ENCODE results near the gene CCDC69.
A peak's percentile ranks its signal among the peaks of the same experiment; 100 is the strongest.
"Not testable (repeated sequence)": the region's sequence is repeated elsewhere in the genome, so short reads cannot be mapped to it uniquely, and the experiment has no call there.

Gene CCDC69

GRCh38 chr5:151244206-151244605, 20.3 kb upstream of the CCDC69 start:
- no peak for DNase-seq

GRCh38 chr5:151243564-151243963, 19.7 kb upstream of the CCDC69 start:
- no peak for DNase-seq

GRCh38 chr5:151243127-151243526, 19.2 kb upstream of the CCDC69 start:
- no peak for DNase-seq

GRCh38 chr5:151240924-151241635, 17.2 kb upstream of the CCDC69 start:
- DNase-seq, result no peak

- not testable (repeated sequence) for DNase-seq
Observed at GRCh38 chr5:151240268-151240835, 16.5 kb upstream of the CCDC69 start.

GRCh38 chr5:151239237-151239861, 15.5 kb upstream of the CCDC69 start:
- DNase-seq, result peak; percentile 76

- DNase-seq, result peak; percentile 59
Observed at GRCh38 chr5:151238303-151238741, 14.4 kb upstream of the CCDC69 start.

GRCh38 chr5:151237685-151238084, 13.8 kb upstream of the CCDC69 start:
- DNase-seq, result no peak

- DNase-seq, result no peak
Observed at GRCh38 chr5:151236888-151237287, 13.0 kb upstream of the CCDC69 start.

GRCh38 chr5:151235239-151235571, 11.3 kb upstream of the CCDC69 start:
- not testable (repeated sequence) for DNase-seq

- DNase-seq, result peak; percentile 71
Observed at GRCh38 chr5:151234476-151235238, 10.8 kb upstream of the CCDC69 start.

- DNase-seq, result no peak
Observed at GRCh38 chr5:151233616-151234085, 9.8 kb upstream of the CCDC69 start.

- DNase-seq, result no peak
Observed at GRCh38 chr5:151231359-151231758, 7.5 kb upstream of the CCDC69 start.

GRCh38 chr5:151230048-151230680, 6.3 kb upstream of the CCDC69 start:
- DNase-seq, result no peak

- DNase-seq, result no peak
Observed at GRCh38 chr5:151228986-151229385, 5.1 kb upstream of the CCDC69 start.

GRCh38 chr5:151227918-151228447, 4.1 kb upstream of the CCDC69 start:
- DNase-seq, result no peak

- no peak for DNase-seq
Observed at GRCh38 chr5:151225475-151225874, 1.6 kb upstream of the CCDC69 start.

GRCh38 chr5:151225071-151225470, 1.2 kb upstream of the CCDC69 start:
- DNase-seq, result no peak

- DNase-seq, result no peak
Observed at GRCh38 chr5:151224372-151224771, 480 bp upstream of the CCDC69 start.

GRCh38 chr5:151222790-151223446, 974 bp downstream of the CCDC69 start:
- peak; percentile 46 for DNase-seq

- DNase-seq, result no peak
Observed at GRCh38 chr5:151222054-151222789, 1.7 kb downstream of the CCDC69 start.
